Upper lobe of right lung (tissue), 1 donor: ENCODE results near the gene VIM. TPM values are rescaled to one million over a fixed set of nuclear protein-coding genes. Genes with fewer than 3 reads are reported as not detected.

Experiments used
- ATAC-seq: fragments of 200-7000 bp; cut with Tn5 transposase; one replicate; pipeline ENCODE4 v1.9.1; 2020; ENCODE audit warnings: mild to moderate bottlenecking, moderate library complexity
- DNase-seq: peaks from one replicate; pipeline ENCODE4 v3.0.0-alpha.2; 2020
- H3K27ac ChIP-seq: fragments of 200-600 bp; one replicate; pipeline ENCODE4 v1.8.0; 2022
- H3K27me3 ChIP-seq: fragments of 200-600 bp; one replicate; pipeline ENCODE4 v1.8.0; 2022; ENCODE audit warnings: mild to moderate bottlenecking
- H3K36me3 ChIP-seq: fragments of 200-600 bp; one replicate; pipeline ENCODE4 v1.8.0; 2022
- H3K4me1 ChIP-seq: fragments of 200-600 bp; one replicate; pipeline ENCODE4 v1.8.0; 2022
- H3K4me3 ChIP-seq: fragments of 200-600 bp; one replicate; pipeline ENCODE4 v1.8.0; 2022; ENCODE audit warnings: mild to moderate bottlenecking
- H3K9me3 ChIP-seq: fragments of 200-600 bp; one replicate; pipeline ENCODE4 v1.8.0; 2022
- intact Hi-C: fragments of 100-400 bp; cut with DNase I; formaldehyde crosslinking; loops from one replicate; pipeline ENCODE4 v1.11.0; 2022
- total RNA-seq: library from RNA; stranded (reverse); fragmentation: NEBNext Ultra II Directional; extraction: Animal tissue kit (Norgen Biotek cat#: 25700); gene quantifications from one replicate; pipeline ENCODE4 v1.2.1, GENCODE V29; 2021
- TF ChIP-seq, protein P1 (sequence below): fragments of 200-600 bp; IDR thresholded peaks from one replicate; pipeline ENCODE4 v1.8.0; 2022; ENCODE audit warnings: antibody characterized with exemption
- donor health status: DM: no; HTN: yes; CAD: no; lungs with severe emphysema.

VIM gene
- total RNA-seq, 1 donor from 2014 or later = 1,272 TPM

DNA sequence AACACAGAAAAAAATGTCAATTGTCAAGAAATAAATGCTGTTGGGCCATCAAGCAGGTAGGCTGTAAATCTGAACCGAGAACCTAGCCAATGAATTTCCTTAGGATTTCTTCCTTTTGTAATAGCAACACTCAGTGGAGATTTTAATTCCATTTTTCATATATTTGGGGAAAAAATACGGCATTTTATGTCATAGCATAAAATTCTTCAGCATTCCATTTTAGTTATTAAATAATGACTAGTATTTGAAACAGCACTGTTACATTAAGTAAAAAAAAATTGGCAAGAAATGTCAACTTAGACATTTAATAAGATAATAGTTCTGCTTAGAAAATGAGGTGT lies 12.3 kb upstream of the VIM start:
- ATAC-seq = no peak
- intact Hi-C loops = no loop called here
- Histone ChIP-seq H3K4me1 (peaks cover 24% of the 10 kb centered on the region), H3K9me3 (no peaks in the 10 kb centered on the region), H3K27ac (peak overlapping the region; percentile 90), H3K36me3 (no peaks in the 10 kb centered on the region), H3K4me3 (no peak overlapping the region), H3K27me3 (no peaks in the 10 kb centered on the region)
- no peak for DNase-seq
- TF ChIP-seq, protein P1, sequence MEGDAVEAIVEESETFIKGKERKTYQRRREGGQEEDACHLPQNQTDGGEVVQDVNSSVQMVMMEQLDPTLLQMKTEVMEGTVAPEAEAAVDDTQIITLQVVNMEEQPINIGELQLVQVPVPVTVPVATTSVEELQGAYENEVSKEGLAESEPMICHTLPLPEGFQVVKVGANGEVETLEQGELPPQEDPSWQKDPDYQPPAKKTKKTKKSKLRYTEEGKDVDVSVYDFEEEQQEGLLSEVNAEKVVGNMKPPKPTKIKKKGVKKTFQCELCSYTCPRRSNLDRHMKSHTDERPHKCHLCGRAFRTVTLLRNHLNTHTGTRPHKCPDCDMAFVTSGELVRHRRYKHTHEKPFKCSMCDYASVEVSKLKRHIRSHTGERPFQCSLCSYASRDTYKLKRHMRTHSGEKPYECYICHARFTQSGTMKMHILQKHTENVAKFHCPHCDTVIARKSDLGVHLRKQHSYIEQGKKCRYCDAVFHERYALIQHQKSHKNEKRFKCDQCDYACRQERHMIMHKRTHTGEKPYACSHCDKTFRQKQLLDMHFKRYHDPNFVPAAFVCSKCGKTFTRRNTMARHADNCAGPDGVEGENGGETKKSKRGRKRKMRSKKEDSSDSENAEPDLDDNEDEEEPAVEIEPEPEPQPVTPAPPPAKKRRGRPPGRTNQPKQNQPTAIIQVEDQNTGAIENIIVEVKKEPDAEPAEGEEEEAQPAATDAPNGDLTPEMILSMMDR = no peak

DNA sequence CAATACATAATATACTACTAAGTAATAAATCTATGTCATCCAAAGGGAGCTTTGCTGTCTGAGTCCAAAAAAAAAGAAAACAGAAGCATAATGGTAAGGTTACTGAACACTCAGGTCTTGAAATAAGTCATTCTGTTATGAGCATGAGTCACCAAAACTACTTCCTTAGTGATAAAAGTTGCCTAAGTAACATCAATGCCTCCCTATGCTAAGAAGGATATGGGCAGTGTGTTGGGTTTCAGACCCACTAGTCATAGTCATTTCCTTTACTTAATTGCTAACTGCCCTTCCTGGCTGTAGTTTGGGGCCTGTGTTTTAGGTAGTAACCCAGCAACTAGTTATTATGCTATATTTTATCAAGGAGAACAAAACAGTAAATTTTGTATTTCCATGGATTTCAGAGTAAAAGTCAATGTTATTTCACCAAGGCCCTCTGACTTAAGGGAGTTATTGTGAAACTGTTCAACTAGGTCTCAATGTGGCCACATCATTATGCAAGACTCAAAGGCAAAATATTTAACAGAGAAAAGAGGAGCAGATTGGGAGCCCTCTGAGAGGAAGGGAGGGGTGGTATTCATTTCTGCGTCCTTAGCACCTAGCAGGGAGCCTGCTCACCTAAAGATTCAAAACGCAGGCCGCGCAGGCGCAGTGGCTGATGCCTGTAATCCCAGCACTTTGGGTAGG lies 11.7 kb upstream of the VIM start:
- TF ChIP-seq, protein P1 = no peak
- intact Hi-C loops = no loop called here
- no peaks in the 10 kb centered on the region for H3K9me3 ChIP-seq
- no peaks in the 10 kb centered on the region for H3K27me3 ChIP-seq
- H3K4me1 ChIP-seq = peaks cover 24% of the 10 kb centered on the region
- DNase-seq (no peak), ATAC-seq (peak; percentile 91)
- no peak overlapping the region for H3K4me3 ChIP-seq
- H3K27ac ChIP-seq = peak overlapping the region; percentile 90
- no peaks in the 10 kb centered on the region for H3K36me3 ChIP-seq

- Histone ChIP-seq H3K9me3 (no peaks in the 10 kb centered on the region), H3K36me3 (no peaks in the 10 kb centered on the region), H3K4me1 (peaks cover 24% of the 10 kb centered on the region), H3K4me3 (no peak overlapping the region), H3K27me3 (no peaks in the 10 kb centered on the region), H3K27ac (peak overlapping the region; percentile 90)
- TF ChIP-seq, protein P1 = no peak
- ATAC-seq (no peak), DNase-seq (no peak)
- intact Hi-C loops = no loop called here
Measured at GRCh38 chr10:17216901-17217395, 11.1 kb upstream of the VIM start.

- Histone ChIP-seq H3K4me1 (peaks cover 24% of the 10 kb centered on the region), H3K27me3 (no peaks in the 10 kb centered on the region), H3K27ac (peak overlapping the region; percentile 90), H3K36me3 (no peaks in the 10 kb centered on the region), H3K9me3 (no peaks in the 10 kb centered on the region), H3K4me3 (no peak overlapping the region)
- TF ChIP-seq, protein P1 = no peak
- DNase-seq = no peak
- intact Hi-C loops = no loop called here
- no peak for ATAC-seq
Measured at GRCh38 chr10:17217631-17218232, 10.3 kb upstream of the VIM start.

DNA sequence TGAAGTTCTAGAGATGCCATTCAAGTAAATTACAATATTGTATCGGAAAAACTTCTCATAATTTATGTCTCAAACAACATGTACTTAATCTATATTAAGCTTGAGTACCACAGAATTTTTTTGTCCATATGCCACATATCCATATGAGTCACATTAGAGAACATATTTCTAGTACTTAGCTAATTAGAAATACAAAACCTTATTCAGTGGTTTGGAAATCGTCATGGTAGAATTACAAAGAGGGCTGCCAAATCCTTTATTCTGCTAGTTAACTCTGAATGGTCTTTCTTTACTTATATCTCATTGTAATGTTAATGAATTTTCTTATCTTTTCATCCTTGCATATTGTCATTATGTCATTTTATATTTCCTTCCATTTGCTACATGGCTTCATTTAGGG lies 9.0 kb upstream of the VIM start:
- intact Hi-C loops = no loop called here
- Histone ChIP-seq H3K27ac (no peak overlapping the region), H3K36me3 (no peaks in the 10 kb centered on the region), H3K4me3 (no peak overlapping the region), H3K4me1 (peaks cover 18% of the 10 kb centered on the region), H3K27me3 (no peaks in the 10 kb centered on the region), H3K9me3 (no peaks in the 10 kb centered on the region)
- ATAC-seq = no peak
- DNase-seq = no peak
- TF ChIP-seq, protein P1 = no peak
